NCI-H2107 (cell line): ENCODE results near the gene TAS2R13.

Experiments used
- DNase-seq: peaks from one replicate; lab custom pipeline; 2025; lab: John Stamatoyannopoulos, UW

The TAS2R13 gene

DNA sequence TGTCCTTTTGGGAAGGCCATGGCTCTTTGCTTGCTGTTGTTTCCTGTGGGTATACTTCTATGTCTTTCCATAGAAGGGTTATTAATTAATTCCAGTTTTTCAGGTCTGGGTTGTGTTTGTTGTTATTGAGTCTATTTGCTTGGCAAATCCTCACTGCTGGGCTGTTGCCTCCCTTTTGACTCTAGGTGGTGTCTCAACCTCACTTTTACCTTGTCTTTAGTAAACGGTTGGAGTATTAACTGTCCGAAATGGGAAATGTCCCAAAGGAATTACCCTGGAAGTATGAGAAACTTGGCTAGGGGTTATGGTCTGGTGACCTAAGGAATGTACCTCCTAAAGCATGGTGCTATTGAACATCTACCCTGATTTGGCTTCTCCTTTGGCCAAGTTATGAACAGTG lies 42.0 kb downstream of the TAS2R13 start:
- no peak for DNase-seq

DNA sequence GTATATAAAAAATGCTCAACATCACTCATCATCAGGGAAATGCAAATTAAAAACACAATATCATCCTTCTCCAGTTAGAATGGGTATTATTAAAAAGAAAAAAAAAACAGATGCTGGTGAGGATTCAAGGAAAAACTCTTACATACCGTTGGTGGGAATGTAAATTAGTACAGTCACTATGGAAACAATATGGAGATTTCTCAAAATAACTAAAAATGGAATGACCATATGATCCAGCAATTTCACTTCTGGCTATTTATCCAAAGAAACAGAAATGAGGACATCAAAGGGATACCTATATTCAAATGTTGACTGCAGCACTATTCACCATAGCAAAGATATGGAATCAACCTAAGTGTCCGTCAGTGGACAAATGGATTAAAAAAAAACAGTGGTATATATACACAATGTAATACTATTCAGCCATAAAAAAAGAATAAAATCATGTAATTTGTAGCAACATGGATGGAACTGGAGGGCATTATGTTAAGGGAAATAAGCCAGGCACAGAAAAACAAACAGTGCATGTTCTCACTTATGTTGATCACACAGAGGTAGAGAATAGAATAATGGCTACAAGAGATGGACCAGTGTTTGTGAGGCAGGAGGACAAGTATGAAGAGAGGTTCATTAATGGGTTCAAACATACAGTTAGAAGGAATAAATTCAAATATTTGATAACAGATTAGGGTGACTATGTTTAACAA lies 45.7 kb downstream of the TAS2R13 start:
- no peak for DNase-seq

DNA sequence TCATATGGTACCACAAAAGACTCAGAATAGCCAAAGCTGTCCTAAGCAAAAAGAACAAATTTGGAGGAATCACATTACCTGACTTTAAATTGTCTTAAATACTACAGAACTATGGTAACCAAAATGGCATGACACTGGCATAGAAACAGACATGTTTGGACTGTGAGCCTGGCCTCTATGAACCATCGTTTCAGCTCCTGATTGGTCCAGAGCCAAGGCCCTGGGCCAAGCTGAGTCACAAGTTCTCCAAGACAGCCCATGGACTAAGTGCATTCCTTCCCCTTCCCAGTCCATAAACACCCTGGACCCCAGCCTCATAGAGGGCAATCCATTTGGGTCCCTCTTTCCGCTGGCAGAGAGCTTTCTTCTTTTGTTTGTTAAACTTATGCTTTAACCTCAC lies 48.0 kb downstream of the TAS2R13 start:
- no peak for DNase-seq
